DMS 273 (cell line): ENCODE data around the gene PTPRJ.
"Not testable (repeated sequence)": the region's sequence is repeated elsewhere in the genome, so short reads cannot be mapped to it uniquely, and the experiment has no call there.

ENCODE experiments used
- DNase-seq: peaks from one replicate; lab custom pipeline; 2025; ENCODE audit not compliant: unreplicated experiment; lab: John Stamatoyannopoulos, UW

PTPRJ gene

DNA sequence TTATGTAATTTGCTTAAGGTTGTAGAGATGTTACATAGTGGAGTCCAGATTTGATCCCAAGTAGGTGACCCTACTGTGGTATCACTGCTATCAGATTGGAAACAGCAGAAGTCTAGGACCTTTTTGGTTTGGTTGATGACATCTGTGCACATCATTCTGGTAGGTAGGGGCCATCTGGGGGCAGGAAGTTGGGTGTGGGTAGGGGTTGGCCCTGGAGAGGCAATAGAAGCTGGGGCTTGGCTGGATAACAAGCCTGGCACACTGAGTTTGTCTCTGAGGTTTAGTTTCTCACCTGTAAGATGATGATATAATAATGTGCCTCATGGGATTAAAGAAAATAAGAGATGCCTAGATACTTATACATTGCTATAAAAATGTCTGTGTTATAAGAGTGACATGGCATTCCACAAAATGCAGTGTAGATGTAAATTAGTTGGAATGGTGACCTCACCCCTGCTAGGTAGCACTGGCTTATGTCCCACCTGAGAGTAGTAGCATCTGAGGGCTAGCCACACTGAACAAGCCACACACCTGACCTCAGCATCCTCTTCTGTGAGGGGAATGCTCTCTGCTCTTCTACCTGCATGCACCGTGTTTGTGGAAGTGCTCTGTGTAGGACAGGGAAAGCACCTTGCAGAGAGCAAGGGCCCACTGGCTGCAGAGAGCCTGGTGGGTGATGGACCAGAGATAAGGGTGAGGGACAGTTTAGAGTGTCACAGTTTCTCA, 36.9 kb downstream of the PTPRJ start:
- peak; percentile 17 for DNase-seq

DNA sequence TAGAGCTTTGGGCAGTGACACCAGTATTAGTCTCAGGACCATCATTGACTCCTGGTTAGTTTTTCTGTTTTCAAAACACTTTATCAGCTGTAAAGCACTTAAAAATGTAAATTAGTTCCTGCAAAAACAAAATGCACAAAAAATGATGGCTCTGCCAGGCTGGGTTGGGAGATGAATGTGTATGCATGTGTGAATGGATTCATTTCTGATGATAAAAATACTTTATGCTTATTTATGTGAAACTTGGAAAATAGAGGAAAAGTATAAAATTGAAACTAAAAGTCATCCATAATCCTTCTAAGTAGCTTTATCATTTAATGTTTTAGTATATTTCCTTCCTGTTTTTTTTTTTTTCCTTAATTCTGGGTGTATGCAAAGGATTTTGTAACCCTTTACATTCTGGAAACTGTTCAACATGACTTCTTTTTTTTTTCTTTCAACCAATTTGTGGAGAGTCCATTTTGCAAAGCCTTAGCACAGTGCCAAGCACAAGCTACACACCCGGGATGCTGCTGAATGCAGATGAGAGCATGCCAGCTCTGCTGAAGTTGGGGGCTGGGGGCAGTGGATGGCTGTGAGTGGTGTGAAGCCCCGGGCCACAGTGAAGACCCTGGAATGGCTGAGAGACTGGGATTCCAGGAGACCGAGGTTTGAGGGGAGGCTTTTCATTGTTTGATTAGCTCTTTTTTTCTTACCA, 37.6 kb downstream of the PTPRJ start:
- no peak for DNase-seq

DNA sequence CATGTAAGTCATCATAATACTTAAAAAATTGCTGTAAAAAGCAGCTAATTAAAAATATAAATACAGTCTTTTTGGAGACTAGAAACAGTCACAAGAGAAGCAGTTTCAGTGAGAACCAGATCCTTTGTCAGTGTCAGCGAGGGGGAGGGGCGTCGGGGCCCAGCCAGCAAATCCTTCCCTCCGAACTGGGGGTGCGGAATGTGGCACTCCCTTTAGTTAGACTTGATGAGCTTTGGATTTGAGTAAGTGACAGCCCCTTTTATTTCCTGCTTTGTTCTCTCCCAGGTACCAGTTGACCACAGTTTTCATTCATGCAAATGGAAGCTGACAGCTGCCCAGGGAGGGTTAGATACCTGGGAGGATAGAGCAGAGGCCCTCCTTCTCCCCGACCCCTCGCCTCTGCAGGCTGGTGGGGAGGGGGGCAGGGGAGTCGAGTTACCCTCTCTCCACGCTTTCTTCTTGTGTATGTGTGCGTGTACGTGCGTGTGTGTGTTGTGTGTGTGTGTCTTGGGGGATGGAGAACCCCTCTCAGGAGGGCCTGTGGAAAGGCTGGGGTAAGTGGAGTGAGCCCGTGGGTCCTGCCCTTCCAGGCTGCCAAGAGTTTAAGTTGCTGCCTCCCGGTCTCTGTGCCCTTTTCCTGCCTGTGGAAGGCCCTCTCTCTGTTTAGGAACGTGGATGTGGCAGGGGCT, 38.3 kb downstream of the PTPRJ start:
- DNase-seq, result no peak

DNA sequence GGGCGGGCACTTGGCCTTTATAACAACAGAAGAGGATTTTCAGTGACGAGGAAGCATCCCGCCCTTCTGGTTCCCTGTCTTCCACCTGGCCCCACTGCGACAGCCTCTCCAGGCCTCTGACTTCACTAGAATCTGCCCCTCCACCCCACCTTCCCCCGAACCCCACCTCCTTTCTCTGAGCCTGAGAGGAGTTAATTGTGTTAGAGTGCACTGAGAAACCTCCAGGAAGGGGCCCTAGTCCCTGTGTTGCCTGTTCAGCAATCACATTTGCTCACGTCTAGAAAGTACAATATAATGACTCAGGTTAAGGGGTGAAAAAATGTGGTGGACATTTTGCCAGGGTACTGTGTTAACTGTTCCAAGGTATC, 38.8 kb downstream of the PTPRJ start:
- DNase-seq, result no peak

DNA sequence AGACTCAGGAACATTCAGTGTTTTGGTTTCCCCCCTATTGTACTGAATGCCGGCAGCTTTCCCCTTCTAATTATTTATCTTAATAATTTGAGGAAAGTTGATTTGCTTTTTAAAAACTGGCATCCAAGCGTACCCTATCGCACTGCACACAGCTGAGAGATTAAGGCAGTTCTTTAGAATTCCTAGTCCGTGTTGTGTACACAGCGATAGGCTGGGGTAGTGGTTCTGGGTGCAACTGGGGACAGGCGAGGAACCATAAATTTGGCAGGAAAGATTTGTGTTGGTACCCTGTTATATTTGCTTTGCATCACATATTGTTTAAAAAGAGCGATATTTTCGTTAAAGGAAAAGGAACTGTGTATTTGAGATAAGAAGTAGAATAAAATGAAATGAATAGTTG, 39.2 kb downstream of the PTPRJ start:
- DNase-seq, result no peak

DNA sequence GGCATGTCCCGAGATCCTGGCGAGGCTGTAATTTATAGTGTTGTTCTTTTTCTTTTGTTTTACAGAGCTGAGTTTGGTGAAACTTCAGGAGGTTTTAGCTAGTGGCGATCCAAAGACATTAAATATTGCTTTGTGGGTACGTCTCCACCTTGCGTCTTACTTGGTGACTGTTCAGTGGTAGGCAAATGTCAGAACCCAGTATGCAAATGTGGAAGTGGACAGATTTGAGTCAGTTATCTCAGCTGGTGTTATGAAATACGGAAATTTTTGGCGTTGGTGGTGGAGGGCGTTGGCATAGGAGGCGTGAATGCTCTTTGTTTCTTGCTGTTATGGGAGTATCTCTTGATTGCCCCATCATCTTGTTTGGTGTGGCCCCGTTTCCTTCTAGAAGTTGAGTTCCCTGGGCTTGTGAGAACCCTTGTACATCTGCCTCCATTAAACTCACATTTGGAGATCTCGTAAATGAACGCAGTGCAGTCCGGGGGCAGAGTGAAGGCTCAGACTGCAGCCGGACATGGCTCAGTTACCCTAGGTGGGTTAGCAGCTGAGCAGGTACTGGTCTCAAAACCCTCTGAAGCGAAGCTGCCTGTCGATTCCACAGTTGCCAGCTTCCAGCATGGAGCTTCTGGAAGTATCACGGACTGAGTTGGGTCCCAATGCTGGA, 39.9 kb downstream of the PTPRJ start:
- DNase-seq, result no peak

DNA sequence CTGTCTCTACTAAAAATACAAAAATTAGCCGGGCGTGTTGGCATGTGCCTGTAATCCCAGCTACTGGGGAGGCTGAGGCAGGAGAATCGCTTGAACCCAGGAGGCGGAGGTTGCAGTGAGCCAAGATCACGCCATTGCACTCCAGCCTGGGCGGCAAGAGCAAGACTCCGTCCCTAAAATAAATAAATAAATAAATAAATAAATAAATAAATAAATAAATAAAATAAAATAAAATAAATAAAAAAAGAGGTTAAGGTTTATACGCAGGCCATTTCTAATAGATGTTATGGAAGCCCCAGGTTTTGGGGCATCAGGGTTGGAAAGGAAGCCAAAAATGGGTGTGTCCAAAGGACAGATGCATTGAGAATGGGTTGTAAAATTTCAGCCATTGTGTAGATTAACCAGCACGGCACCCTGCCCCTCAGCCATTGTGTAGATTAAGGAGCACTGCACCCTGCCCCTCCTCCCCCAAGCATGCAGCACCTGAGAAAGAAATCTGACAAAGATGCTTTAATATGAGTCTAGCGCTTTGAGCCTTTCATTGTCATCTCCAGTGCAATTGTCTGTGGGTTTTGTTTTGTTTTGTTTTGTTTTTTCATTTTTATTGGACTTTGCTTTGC, 41.0 kb downstream of the PTPRJ start:
- DNase-seq, result not testable (repeated sequence)

DNA sequence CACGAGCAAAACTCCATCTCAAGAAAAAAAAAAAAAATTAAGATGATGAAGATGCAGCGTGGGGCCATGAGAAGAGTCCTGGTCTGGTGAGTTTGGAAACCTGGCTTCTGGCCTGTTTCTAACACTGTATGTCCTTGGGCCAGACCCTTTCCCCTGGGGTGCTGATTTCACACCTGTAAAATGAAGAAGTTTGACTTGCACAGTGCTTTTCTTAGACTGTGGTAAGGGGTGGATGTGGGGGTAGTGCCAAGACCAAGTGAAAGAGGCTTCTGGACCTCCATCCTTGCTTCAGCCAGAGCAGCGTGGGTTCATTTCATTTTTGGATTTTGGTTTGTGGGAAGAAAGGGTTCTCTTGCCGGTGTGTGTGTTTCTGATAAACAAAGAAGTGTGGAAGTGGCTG, 42.1 kb downstream of the PTPRJ start:
- no peak for DNase-seq

DNA sequence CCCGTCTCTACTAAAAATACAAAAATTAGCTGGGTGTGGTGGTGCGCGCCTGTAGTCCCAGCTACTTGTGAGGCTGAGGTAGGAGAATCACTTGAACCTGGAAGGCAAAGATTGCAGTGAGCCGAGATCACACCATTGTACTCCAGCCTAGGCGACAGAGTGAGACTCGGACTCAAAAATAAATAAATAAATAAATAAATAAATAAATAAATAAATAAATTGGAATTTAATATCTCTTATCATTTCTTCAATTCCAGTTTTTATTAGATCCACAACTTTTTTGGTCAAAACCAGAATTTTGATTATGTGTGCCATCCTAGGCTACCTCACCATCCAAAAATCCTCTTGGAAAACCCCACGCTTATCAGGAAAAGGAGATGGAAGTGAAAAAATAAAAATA, 43.2 kb downstream of the PTPRJ start:
- not testable (repeated sequence) for DNase-seq

DNA sequence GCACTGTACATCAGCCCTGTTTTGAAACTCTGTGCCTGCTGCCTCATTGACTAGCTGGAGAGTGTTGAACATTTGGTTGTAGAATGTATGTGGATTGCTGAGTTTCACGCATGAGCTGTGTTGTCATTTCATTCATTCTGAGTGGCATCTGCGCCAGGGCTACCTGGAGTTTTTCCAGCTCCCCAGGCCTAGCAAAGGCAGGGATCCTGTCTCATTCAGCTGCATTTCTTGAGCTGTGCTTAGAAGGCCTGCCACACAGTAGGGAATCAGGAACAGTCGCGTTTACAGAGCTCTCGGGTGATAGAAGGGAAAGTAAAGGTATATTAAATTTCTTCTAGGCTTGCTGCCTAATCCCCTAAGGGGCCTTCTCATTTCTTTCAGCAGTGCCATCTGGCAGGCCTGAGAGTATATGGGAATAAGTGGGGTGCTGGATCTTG, 44.3 kb downstream of the PTPRJ start:
- DNase-seq, result peak; percentile 95

DNA sequence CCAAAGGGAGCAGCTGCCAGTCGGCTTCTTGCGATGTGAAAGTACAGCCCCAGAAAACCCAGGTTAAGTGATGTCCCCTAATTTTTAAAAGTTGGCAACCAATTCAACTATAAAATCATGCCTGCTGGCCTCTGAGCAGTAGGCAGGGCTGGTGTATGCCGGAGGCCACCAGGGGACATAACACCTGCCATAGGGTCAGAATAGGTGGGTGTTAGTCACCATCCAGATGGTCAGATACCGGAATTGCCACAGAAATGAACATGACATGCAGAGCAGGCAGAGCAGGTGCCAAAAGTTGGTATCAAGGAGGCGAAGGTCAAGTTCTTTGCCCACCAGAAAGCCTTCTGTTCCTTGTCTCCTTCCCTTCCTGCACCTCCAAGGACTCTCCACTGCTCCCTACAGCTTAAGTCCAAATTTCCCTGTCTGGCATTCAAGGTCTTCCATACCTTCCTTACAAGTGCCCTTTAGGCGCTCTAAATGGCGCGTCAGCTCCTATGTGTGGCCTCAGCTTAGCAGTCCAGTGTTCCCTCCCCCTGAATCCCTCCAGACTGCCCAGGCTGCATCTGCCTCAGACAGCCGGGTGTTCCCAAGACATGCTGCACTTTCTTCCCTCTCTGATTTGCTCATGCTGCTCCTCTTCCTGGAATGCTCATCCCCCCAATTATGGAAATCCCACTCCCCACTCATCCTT, 45.1 kb downstream of the PTPRJ start:
- DNase-seq, result peak; percentile 76

DNA sequence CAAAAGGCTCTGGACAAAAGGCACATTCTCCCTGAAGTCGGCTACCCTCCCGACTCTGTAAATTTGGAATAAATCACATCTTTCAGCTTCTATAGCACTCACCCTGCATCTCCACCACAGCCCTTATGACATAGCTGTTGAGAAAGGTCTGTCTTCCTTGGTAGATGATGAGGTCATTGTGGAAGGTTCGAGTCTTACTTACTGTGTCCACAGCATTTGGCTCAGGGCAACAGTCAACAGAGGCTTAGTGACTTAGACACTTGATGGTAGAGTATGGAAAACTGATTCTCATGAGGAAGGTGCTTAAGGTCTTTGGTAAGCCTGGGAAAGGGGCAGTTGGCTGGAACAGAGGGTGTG, 45.6 kb downstream of the PTPRJ start:
- DNase-seq, result peak; percentile 28

DNA sequence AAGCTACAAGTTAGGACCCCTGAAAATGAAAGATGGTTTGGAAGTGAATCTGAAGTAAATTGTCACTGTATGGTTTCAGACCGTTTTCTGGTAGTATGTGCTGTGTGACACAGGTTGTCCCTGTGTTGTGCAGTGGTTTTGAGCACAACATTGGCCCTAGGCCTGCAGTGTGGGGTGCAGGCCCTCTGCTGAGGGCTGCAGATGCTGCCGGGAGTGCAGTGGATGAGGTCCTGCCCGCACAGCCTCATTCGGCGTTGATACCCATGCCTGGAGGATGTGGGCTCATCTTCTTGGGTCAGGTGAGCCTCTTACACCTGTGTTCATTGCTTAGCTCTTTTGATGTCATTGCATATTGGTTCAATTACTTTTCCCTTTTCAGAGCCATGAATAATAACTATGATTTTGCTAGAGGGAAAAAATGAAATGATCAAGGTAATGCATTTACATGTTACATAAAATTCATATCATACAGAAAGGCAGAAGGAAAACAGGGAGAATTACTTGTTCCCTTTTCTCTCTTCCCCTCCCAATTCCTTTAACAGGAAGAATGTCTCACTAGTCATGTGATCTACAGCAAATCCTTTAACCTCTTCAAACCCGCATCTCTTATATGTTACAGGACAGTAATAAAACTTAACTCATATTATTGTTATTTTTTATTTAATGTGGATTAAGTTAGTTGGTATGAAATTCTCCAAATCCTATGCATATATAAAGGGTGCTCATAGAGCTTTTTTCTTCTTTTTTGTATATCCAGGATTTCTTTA, 48.7 kb downstream of the PTPRJ start:
- DNase-seq, result no peak

DNA sequence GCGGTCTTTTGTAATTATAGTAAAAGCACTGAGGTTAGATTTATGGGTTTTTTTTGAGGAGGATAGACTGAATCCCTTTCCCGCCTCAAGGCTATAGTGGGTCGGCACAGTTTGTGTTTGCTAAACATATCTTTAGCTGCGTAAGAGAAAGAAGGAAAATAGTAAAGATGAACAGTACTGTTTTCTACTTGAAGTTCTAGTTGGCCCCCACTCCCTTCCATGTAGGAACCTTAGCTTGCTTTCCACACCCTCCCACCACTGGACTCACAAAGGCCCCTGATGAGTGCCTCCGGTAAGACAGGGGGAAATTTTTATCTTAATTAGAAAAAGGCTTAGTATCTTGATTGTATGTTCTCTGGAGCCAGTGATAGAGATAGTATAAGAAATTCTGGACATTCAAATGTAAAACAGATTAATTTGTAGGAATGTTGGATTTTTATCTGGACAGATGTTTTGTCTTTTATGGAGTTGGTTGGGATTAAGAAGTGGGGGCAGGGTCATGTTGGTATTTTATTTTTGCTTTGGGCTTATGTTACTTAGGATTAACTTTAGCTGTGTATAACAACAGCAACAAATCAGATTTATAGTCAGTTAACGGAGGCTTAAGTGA, 49.4 kb downstream of the PTPRJ start:
- no peak for DNase-seq

DNA sequence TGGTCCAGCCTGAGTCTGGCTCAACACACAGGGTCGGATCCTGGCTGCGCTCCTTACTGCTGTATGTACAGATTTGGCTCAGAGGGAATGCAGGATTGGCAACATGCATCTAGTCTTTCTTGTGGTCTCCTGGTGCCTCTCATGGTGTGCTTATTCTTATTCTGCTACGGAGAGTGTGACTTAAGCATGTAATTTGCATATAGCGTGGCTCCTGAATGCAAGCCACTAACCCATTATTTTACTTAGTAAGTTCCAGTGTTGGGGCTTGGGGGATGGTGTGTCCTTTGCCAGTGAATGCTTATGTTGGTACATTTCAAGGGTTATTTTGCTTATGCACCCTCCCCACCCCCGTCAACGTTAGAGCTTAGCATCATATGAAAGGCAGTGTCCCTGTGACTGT, 51.2 kb downstream of the PTPRJ start:
- no peak for DNase-seq

DNA sequence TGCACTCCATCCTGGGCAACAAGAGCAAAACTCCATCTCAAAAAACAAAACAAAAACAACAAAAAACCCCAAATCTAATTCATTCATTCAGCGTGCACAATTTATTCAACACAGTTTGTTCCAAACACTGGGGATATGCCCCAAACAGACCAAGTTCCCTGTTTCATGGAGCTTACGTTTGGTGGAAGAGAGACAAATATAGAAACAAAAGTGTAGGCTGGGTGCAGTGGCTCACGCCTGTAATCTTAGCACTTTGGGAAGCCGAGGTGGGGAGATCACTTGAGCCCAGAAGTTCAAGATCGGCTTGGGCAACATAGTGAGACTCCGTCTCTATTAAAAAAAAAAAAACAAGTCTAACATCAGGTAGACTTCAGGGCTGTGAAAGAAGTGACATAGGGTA, 52.4 kb downstream of the PTPRJ start:
- no peak for DNase-seq

DNA sequence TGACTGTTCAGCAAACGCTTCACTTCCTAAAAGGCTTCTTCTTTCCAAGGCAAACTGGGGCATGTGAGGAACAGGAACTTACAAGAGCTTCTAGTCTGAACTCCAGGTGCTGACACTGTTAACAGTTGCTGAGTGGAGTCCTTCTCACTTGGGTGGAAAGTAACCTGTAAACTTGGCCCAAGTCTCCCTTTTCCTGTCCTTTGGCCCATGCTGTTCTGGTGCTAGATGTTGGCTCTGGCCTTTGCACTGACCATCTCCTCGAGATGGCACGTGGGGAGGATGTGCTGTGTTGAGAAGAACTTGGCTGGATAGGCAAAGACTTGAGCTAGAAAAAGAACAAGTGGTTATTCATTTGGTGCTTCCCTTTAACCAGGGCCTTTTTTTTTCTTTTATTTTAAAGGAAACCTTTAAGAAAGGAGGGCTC, 53.6 kb downstream of the PTPRJ start:
- no peak for DNase-seq

DNA sequence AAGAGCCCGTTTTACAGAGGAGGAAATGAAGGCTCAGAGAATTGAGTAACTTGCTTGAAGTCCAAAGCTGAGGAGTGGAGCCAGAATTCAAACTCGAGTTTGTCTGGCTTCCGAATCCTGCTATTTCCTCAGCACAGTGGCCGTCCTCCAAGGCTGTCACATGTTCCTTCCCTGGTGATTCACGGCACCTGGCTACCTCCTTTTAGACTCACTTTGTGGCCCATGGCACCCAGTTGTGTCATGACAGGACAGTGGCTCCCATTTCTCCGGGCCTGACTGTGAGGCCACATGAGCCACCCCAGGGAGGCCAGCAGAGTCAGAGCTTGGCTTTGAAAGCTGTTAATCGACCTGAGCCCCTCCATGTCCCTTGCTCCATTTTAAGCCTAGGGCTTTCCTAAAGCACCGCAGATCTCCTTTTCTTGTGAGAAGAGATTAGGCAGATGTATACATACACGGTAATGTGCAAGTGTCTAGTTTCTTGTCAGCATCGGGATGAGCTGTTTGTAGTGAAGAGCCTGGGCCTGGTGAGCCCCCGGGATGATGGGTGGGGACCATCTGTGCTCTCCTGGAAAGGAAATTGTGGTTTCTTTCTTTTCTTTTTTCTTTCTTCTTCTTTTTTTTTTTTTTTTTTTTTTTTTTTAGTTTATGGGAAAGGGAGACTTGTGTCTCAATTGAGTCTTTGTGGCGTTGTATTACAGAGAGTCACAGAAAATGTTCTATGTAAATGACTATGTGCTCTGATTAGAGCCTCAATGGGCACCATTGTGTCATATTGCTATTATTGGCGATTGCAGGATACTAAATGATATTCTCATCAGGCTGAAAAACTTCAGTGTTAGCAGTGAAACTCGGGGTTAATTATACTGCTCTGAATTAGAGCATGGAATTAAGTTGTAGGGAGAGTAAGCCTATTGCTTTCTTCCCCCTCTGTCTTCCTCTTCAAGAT, 54.8 kb downstream of the PTPRJ start:
- DNase-seq, result no peak
